ENCODE measurements around the gene CDKN2A. TPM values are rescaled to one million over a fixed set of nuclear protein-coding genes. Genes with fewer than 3 reads are reported as not detected.

Gene CDKN2A
- total and polyA plus RNA-seq, 2 donors (not counting 3 experiments of a cell fraction or from before 2014, with no cell fraction given), result 8.5 to 10.7 TPM

GRCh38 chr9:21958833-21959232 lies 35.4 kb downstream of the CDKN2A start:
- H2AFZ ChIP-seq (ENCODE audit: low read depth, low read length), result no peak overlapping the region
- BruUV-seq (replicated peaks), result no TSS peak
- intact Hi-C loops (cut with micrococcal nuclease), result no loop called here
- no peaks in the 10 kb centered on the region for H3K36me3 ChIP-seq (ENCODE audit: control insufficient read depth in 2 of 2, extremely low read depth in 1 of 2, insufficient read depth in 2 of 2, low read length in 2 of 2)
- no peaks in the 10 kb centered on the region for H3K4me1 ChIP-seq (ENCODE audit: control insufficient read depth, extremely low read depth, insufficient read depth, low read length)
- H3K79me2 ChIP-seq (ENCODE audit: control insufficient read depth, insufficient read depth, low read length), result no peaks in the 10 kb centered on the region
- FAIRE-seq, result no peak
- ChIA-PET CTCF (no interaction called here), POLR2A (no interaction called here)
- H3K9me3 ChIP-seq (replicated peaks; ENCODE audit: control insufficient read depth, insufficient read depth, low read length), result no peaks in the 10 kb centered on the region
- no peak overlapping the region for H3K27ac ChIP-seq (ENCODE audit: insufficient read depth, low read depth, low read length)
- dilution Hi-C loops (cut with MboI; ENCODE audit: extremely low pct_ligation_motif_present, low sequenced_read_pairs), result no loop called here
- no peaks in the 10 kb centered on the region for H3K9me1 ChIP-seq (replicated peaks; ENCODE audit: control insufficient read depth, extremely low read depth, insufficient read depth, low read length)
- peaks cover 13 to 31% of the 10 kb centered on the region in 2 experiments for H3K27me3 ChIP-seq (ENCODE audit: control insufficient read depth in 2 of 2, insufficient read depth in 2 of 2, low read length in 2 of 2)
- no peak overlapping the region for H3K9ac ChIP-seq (replicated peaks; ENCODE audit: extremely low read depth, insufficient read depth, low read length)
- H4K20me1 ChIP-seq (replicated peaks; ENCODE audit: control insufficient read depth, extremely low read depth, insufficient read depth, low read length), result no peaks in the 10 kb centered on the region
- TF ChIP-seq FOS (IDR thresholded peaks at IDR 0.05; ENCODE audit: borderline replicate concordance, insufficient read depth, low read length) (no peak), POLR2A (IDR thresholded peaks at IDR 0.05; ENCODE audit: low read depth, low read length) (no peak), MAX (IDR thresholded peaks at IDR 0.05; ENCODE audit: insufficient read depth, insufficient read length) (no peak), JUN (IDR thresholded peaks at IDR 0.05; ENCODE audit: borderline replicate concordance, insufficient read depth, insufficient read length, low read depth) (no peak), GATA2 (IDR thresholded peaks at IDR 0.05; ENCODE audit: insufficient read depth, insufficient read length, low read depth, low read length) (no peak), CTCF (IDR thresholded peaks at IDR 0.05; ENCODE audit: extremely low read depth in 1 of 2, insufficient read depth in 1 of 2, low read depth in 1 of 2, low read length in 2 of 2) (no peak), MYC (IDR thresholded peaks at IDR 0.05; ENCODE audit: low read depth, low read length) (no peak), EZH2 (IDR thresholded peaks at IDR 0.05; ENCODE audit: borderline replicate concordance, low read depth, low read length, severe bottlenecking) (no peak), POLR2AphosphoS5 (IDR thresholded peaks at IDR 0.05; ENCODE audit: insufficient read depth, low read depth, low read length) (no peak)
- H3K4me2 ChIP-seq (ENCODE audit: insufficient read depth, low read length), result no peak overlapping the region
- H3K4me3 ChIP-seq (replicated peaks in 1 of 3; ENCODE audit: insufficient read depth in 1 of 3, low read depth in 1 of 3, low read length in 3 of 3), result no peak overlapping the region
- no peak for DNase-seq (ENCODE audit: low read depth, low spot score)

All from endothelial cell of umbilical vein (primary cell).